NCI-H2196 treated with DMSO at 0.1 percent for 48 hours (cell line): ENCODE data around the gene CDH4.
"Not testable (repeated sequence)": the region's sequence is repeated elsewhere in the genome, so short reads cannot be mapped to it uniquely, and the experiment has no call there.

Source experiments
- DNase-seq: peaks from one replicate; lab custom pipeline; 2025; ENCODE audit not compliant: unreplicated experiment; lab: John Stamatoyannopoulos, UW

Gene CDH4

DNA sequence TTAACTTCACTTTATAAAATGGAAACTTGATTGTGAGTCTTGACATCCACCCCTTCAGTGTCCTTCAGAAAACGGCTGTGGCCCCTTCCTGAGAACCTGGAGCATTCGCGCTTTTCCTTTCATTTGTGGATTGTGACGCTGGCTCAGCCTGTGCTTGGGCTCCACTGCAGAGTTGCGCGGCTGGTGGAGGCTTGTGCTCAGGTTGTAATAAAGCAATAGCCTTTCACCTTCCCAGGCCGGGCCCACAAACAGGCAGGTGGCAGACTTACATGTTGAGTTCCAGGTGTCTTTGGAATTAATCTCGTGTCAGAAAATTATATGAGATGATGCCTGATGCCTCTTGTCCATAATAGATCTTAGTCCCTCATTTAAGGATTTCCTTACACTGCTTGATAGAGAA is 199.9 kb downstream of the CDH4 start:
- DNase-seq, result no peak

DNA sequence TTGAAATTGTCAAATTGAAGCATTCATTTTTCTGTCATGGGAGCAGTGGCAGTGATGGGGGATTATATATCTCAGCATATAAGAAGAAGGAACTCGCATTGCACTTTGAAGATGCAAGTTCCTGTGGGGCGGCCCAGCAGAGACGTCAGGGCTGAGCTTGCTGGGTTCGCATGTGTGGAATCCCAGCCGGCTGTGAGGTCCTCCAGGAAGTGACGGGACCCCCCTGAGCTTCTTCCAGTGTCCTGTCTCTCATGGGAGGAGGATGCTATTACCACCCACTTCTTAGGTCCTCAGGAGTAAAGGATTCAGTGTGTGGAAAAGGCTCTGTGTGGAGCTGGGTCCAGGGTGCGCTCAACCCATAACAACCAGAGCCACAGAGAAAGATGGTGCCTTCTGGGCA is 201.2 kb downstream of the CDH4 start:
- DNase-seq, result no peak

DNA sequence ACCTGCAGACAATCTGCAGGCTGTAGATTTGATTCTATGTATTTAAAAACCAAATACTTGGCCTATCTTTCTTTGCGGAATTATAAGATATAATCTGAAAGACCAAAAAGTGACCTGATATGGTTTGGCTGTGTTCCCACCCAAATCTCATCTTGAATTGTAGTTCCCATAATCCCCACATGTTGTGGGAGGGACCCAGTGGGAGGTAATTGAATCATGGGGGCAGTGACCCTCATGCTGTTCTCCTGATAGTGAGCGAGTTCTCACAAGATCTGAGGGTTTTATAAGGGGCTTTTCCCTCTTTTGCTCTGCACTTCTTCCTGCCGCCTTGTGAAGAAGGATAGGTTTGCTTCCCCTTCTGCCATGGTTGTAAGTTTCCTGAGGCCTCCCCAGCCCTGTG is 201.6 kb downstream of the CDH4 start:
- not testable (repeated sequence) for DNase-seq

DNA sequence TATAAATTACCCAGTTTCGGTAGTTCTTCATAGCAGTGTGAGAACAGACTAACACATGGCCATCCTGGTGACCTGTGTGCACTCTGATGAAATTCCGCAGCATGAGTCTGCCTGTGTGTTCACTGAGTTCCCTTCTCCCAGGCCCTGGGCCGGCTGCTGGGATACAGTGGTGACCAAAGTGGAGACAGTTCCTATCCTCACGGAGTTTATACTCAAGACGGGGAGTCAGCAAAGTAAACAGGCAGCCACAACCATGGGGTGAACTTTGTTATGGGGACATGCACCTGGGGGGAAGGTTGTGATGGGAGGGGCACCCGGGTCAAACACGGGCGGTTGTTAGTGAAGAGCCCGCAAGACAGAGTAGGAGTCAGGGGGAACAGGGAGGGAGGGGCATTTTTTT is 202.0 kb downstream of the CDH4 start:
- DNase-seq, result no peak

DNA sequence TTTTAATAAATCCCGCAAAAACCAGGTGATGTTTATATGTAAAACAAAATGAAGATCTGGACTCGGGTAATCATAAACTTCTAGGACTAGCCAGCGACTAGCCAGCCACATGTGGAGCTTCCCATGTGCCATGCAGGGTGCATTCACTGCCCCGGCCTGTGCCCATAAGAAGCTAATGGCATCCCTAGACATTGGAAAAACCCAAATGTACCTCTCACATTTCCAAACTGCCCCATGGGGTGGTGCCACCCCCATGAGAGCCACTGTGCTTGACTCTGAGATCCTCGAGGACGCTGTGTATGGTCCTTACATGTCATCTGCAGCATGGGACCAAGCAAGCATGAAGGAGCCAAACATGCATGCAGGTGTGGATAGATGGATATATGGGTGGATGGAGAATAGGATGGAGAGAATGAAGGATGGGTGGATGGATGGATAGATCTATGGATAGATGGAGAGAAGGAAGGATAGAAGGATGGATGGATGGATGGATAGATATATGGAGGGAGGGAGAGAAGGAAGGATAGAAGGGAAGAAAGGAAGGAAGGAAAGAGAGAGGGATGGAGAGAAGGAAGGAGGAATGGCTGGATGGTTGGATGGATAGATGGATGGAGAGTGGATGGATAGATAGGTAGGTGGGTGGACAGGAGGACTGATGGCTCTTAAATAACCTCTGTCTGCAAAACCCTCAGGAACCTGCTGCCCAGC is 203.6 kb downstream of the CDH4 start:
- no peak for DNase-seq

- no peak for DNase-seq
These were observed 205.7 kb downstream of the CDH4 start for GRCh38 chr20:61457725-61458124.

DNA sequence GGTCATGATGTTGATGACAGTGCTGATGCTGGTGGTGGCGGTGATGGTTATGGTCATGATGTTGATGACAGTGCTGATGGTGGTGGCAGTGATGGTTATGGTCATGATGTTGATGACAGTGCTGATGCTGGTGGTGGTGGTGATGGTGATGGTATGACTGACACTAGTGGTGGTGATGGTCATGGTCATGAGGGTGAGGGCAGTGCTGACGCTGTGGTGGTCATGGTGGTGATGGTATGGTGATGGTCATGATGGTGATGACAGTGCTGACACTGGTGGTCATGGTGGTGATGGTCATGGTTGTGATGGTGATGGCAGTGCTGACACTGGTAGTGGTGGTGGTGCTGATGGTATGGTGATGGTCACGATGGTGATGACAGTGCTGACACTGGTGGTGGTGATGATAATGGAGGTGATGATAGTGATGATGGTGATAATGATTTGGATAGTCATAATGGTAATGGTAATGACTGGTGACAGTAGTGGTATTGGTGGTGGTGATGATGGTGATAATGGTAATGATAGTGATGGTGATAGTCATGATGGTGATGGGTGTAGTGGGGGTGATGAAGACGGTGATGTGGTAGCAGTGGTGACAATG is 206.2 kb downstream of the CDH4 start:
- no peak for DNase-seq

DNA sequence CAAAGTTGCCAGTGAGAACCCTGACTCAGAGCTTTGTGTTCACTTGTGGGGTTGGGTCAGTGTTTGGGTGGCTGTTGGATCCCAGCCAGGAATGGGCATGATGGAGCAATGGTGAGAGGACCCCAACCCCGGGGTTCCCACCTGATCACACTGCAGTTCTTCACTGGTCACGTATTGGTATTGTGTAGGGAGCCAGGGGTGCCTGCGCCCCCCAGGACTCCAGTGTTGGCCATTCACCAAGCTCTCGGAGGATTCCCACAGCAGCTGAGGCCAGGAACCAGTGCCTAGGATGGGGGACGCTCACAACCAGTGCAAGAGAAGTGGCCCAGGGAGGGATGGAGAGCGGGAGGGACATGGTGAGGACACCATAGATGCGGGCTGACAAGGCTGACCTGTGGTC is 207.2 kb downstream of the CDH4 start:
- DNase-seq, result no peak

- DNase-seq, result no peak
These were observed 207.6 kb downstream of the CDH4 start for GRCh38 chr20:61459705-61460104.

DNA sequence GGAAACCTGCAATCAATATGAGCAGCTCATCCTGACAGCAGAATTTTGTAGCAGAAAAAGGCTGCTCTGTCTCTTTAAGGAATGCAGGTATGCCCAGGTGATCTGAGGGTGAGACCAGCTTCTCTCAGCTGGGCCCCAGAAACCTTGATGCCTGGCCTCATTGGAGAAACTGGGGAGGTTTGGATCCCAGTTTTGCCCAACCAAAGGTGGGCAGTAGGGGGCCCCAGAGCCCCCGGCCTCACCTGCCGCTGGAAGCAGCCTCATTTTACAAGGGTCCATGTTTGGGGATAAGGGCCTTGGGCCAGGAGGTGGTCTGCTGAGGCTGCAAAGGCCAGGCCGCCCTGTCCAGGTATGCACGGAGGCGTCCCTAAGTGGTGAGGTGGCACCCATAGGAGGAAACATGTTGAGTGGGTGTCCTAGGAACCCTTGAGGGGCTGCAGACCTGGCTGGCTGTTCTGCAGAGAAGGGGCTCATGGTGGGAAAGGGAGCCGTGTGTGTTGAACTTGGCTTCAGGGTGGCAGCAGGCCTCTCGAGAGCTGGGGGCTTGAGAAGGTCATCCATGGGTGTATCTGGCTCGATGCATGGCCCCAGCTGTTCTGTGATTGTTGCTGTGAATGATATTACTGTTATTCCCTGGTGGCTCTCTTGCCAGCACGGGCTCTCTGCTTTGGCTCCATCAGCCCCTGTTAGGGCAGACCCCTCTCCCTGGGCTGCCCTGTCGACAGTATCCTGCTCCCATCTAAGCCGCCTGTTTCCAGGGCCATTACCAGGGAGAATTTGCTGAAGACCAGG is 208.4 kb downstream of the CDH4 start:
- DNase-seq, result no peak

- DNase-seq, result no peak
These were observed 209.4 kb downstream of the CDH4 start for GRCh38 chr20:61461461-61461860.

GRCh38 chr20:61464307-61465303 is 212.5 kb downstream of the CDH4 start:
- DNase-seq, result no peak

GRCh38 chr20:61475729-61476128 is 223.7 kb downstream of the CDH4 start:
- DNase-seq, result no peak

DNA sequence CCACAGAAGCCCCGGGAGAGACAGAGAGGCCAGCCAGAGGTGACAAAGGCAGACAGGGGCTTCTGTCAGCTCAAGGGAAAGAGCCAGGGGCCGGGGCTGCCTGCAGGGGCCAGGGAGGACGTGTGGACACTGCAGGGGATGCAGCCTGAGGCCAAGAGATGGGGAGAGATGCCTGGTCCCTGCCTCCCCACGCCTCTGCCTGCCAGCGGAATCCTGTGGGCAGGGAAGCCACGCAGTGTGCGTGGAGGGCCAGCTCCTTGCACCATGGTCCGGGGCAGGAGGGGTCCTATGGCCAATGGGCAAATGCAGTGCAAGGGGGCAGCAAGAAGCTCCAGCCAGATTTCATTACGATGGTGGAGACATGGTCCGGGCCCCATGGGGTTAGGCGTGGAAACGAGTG is 224.9 kb downstream of the CDH4 start:
- no peak for DNase-seq

GRCh38 chr20:61477451-61477861 is 225.4 kb downstream of the CDH4 start:
- no peak for DNase-seq

- DNase-seq, result no peak
These were observed 226.0 kb downstream of the CDH4 start for GRCh38 chr20:61478094-61478493.

- DNase-seq, result no peak
These were observed 226.7 kb downstream of the CDH4 start for GRCh38 chr20:61478611-61479305.

GRCh38 chr20:61479433-61479832 is 227.4 kb downstream of the CDH4 start:
- DNase-seq, result not testable (repeated sequence)

DNA sequence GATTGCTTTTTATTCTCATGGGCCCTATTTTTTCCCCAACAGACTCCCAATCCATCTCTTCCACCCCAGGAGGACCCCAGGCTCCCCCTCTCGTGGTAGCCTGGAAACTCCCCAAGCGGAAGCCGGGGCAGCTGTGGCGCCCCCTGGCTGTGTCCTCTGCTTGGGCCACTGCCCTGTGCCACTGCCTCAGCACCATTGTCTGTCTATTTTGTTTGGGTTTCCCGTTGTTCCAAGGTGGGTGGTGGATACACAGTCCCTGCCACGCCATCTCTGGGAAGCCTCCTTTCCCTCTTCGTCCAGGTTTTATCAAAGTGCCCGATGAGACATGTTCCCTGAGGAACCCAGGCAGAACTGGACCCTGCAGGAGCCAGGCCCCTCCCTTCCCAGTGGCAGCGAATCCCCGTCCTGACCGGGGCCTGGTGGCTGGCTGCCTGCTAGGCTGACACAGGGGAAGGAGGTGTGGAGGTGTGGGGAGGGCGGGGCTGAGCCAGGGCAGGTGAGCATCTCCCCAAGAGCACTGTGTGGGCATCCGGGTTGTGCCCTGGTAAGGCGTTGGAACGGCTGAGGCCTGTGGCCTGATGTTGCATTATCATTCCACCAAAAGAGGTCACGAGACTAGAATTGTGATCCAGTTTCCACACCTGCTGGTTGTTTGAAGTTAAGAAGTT is 228.2 kb downstream of the CDH4 start:
- no peak for DNase-seq
